B cell (primary cell): ENCODE results near the gene PRDX2. TPM values are rescaled to one million over a fixed set of nuclear protein-coding genes. Genes with fewer than 3 reads are reported as not detected.

Experiments
- ATAC-seq: fragments of 200-7000 bp; cut with Tn5 transposase; one replicate; pipeline ENCODE4 v1.10.0; 2021; ENCODE audit warnings: low read depth, mild to moderate bottlenecking, moderate number of reproducible peaks, moderate library complexity
- CTCF ChIA-PET: fragments of 350-600 bp; sonication (Branson Sonifier 250); formaldehyde crosslinking; loops from one replicate; lab custom pipeline; 2021; ENCODE audit warnings: antibody characterized with exemption, inconsistent platforms; lab: Charles Lee
- POLR2A ChIA-PET: fragments of 350-600 bp; sonication (Branson Sonifier 250); formaldehyde crosslinking; loops from one replicate; lab custom pipeline; 2021; ENCODE audit warnings: antibody characterized with exemption; lab: Charles Lee
- DNase-seq: peaks from one replicate; pipeline ENCODE4 v3.0.0; 2013
- H2AFZ ChIP-seq: 2 replicates; pipeline ENCODE4 v1.6.1; 2012; ENCODE audit warnings: mild to moderate bottlenecking, low read depth, low read length; ENCODE audit not compliant: insufficient read depth, poor library complexity, severe bottlenecking
- H3K27ac ChIP-seq, 2 donors: 1 replicate in 1 of 2; 2 replicates in 1 of 2; pipeline ENCODE4 v1.5.1; 2012 to 2013; ENCODE audit warnings: low read length in 2 of 2, mild to moderate bottlenecking in 2 of 2, moderate library complexity in 1 of 2
- H3K27me3 ChIP-seq, 4 experiments: fragments of 200-600 bp in 1 of 4; sonication (generic) in 1 of 4; replicated peaks in 1 of 4; 1 replicate in 2 of 4; 2 replicates in 2 of 4; pipeline versions ENCODE4 v1.6.1 to v1.7.0; 2013 to 2016; ENCODE audit warnings: low read length in 3 of 4, mild to moderate bottlenecking in 2 of 4, mixed read lengths in 1 of 4, moderate library complexity in 1 of 4; ENCODE audit not compliant: insufficient read depth in 4 of 4, control insufficient read depth in 3 of 4; ENCODE audit errors: control extremely low read depth in 1 of 4
- H3K36me3 ChIP-seq, 2 experiments: replicated peaks in 1 of 2; 1 replicate in 1 of 2; 2 replicates in 1 of 2; pipeline versions ENCODE4 v1.6.1 to v1.7.1; 2013; ENCODE audit warnings: low read length in 1 of 2; ENCODE audit not compliant: insufficient read depth in 2 of 2, control insufficient read depth in 1 of 2; ENCODE audit errors: control extremely low read depth in 1 of 2, extremely low read depth in 1 of 2
- H3K4me1 ChIP-seq, 2 donors: fragments of 200-600 bp in 1 of 2; sonication (generic) in 1 of 2; 1 replicate in 1 of 2; 2 replicates in 1 of 2; pipeline versions ENCODE4 v1.5.1 to v1.6.1; 2013 to 2017; ENCODE audit warnings: low read length in 2 of 2; ENCODE audit not compliant: control insufficient read depth in 2 of 2, insufficient read depth in 2 of 2
- H3K4me2 ChIP-seq: replicated peaks from 2 replicates; pipeline ENCODE3; 2012; ENCODE audit warnings: mild to moderate bottlenecking, low read depth, low read length; ENCODE audit not compliant: poor library complexity, severe bottlenecking
- H3K4me3 ChIP-seq, 5 experiments: fragments of 200-600 bp in 1 of 5; sonication (generic) in 1 of 5; 1 replicate in 3 of 5; 2 replicates in 2 of 5; pipeline versions ENCODE4 v1.5.1 to v1.7.0; 2011 to 2016; ENCODE audit warnings: low read length in 4 of 5, mild to moderate bottlenecking in 4 of 5, low read depth in 2 of 5, control low read depth in 1 of 5, moderate library complexity in 1 of 5; ENCODE audit not compliant: insufficient read depth in 1 of 5; ENCODE audit errors: control extremely low read depth in 1 of 5, extremely low read depth in 1 of 5
- H3K79me2 ChIP-seq: fragments of 200-600 bp; sonication (generic); one replicate; pipeline ENCODE4 v1.6.0; 2016; ENCODE audit warnings: low read length; ENCODE audit not compliant: control insufficient read depth, insufficient read depth
- H3K9ac ChIP-seq: fragments of 200-600 bp; sonication (generic); 2 replicates; pipeline ENCODE4 v1.6.1; 2017; ENCODE audit warnings: mild to moderate bottlenecking, low read length, moderate library complexity
- H3K9me3 ChIP-seq, 3 donors: one replicate each; pipeline versions ENCODE4 v1.6.1 to v1.7.1; 2013; ENCODE audit warnings: low read length in 2 of 3; ENCODE audit not compliant: control insufficient read depth in 2 of 3, insufficient read depth in 1 of 3; ENCODE audit errors: control extremely low read depth in 1 of 3
- H4K20me1 ChIP-seq: 2 replicates; pipeline ENCODE4 v1.6.0; 2012; ENCODE audit warnings: mild to moderate bottlenecking, low read length; ENCODE audit not compliant: insufficient read depth, control insufficient read depth, poor library complexity, severe bottlenecking
- H3K27ac Mint-ChIP-seq: one replicate; pipeline ENCODE4 v1.8.0; 2021; ENCODE audit warnings: mixed read lengths
- H3K27me3 Mint-ChIP-seq: one replicate; pipeline ENCODE4 v1.8.0; 2021; ENCODE audit warnings: mixed read lengths
- H3K4me1 Mint-ChIP-seq: one replicate; pipeline ENCODE4 v1.8.0; 2021; ENCODE audit warnings: mixed read lengths
- H3K4me3 Mint-ChIP-seq: one replicate; pipeline ENCODE4 v1.8.0; 2021; ENCODE audit warnings: mixed read lengths
- H3K9me3 Mint-ChIP-seq: one replicate; pipeline ENCODE4 v1.8.0; 2022; ENCODE audit warnings: mixed read lengths; ENCODE audit not compliant: insufficient read depth
- EZH2 ChIP-seq: IDR thresholded peaks from 2 replicates; pipeline ENCODE4 v1.6.1; 2012; ENCODE audit warnings: borderline replicate concordance, low read depth, mild to moderate bottlenecking, moderate library complexity, low read length; ENCODE audit not compliant: insufficient read depth, poor library complexity, severe bottlenecking
- WGBS: methylation state at CpG from one replicate; pipeline ENCODE4 v1.1.5; 2013; ENCODE audit warnings: missing lambda C conversion rate; ENCODE audit not compliant: insufficient coverage; 5-methylcytosine and 5-hydroxymethylcytosine counted together
- intact Hi-C: fragments of 100-400 bp; cut with micrococcal nuclease; formaldehyde crosslinking; loops from one replicate; pipeline ENCODE4 v1.10.0; 2022
- polyA plus RNA-seq: library from polyadenylated mRNA; depleted of rRNA; stranded (reverse); fragments of >200 nt; gene quantifications from 2 replicates; pipeline ENCODE4 v1.2.3, GENCODE V29; 2012
- total RNA-seq, 2 donors: library from RNA; stranded (reverse); fragments of 120-200 nt in 1 of 2; gene quantifications; 1 replicate in 1 of 2; 2 replicates in 1 of 2; pipeline versions ENCODE4 v1.2.3 to v1.2.4, GENCODE V29; 2013 to 2022
- TF ChIP-seq, protein P1 (sequence below): fragments of 200-600 bp; IDR thresholded peaks from one replicate; pipeline ENCODE4 v1.8.0; 2022; ENCODE audit warnings: antibody characterized with exemption, mild to moderate bottlenecking

PRDX2 gene
- total and polyA plus RNA-seq, 2 donors (not counting 1 experiment from before 2014, with no cell fraction given): 45.5 to 66.1 TPM

DNA sequence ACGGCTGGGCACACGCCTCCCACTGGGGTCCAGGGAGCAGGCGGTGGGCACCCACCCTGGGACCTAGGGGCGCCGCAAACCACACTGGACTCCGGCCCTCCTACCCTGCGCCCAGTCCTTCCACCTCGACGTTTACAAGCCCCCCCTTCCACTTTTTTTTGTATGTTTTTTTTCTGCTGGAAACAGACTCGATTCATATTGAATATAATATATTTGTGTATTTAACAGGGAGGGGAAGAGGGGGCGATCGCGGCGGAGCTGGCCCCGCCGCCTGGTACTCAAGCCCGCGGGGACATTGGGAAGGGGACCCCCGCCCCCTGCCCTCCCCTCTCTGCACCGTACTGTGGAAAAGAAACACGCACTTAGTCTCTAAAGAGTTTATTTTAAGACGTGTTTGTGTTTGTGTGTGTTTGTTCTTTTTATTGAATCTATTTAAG, 8.7 kb downstream of the PRDX2 start:
- DNase-seq: no peak
- H3K27me3 Mint-ChIP-seq: no peaks in the 10 kb centered on the region
- H3K36me3 ChIP-seq: peaks cover 0 to 4% of the 10 kb centered on the region in 2 experiments
- intact Hi-C loops: loop anchor here (5.0 kb wide), 3 partner anchors 61 to 1044 kb away; partner anchors contain the start of genes TRIR, ZNF490 and ZNF791
- peaks cover 45% of the 10 kb centered on the region for H3K4me1 Mint-ChIP-seq
- H3K9me3 Mint-ChIP-seq: no peaks in the 10 kb centered on the region
- no peaks in the 10 kb centered on the region for H3K27me3 ChIP-seq
- TF ChIP-seq EZH2: no peak
- TF ChIP-seq, protein P1, sequence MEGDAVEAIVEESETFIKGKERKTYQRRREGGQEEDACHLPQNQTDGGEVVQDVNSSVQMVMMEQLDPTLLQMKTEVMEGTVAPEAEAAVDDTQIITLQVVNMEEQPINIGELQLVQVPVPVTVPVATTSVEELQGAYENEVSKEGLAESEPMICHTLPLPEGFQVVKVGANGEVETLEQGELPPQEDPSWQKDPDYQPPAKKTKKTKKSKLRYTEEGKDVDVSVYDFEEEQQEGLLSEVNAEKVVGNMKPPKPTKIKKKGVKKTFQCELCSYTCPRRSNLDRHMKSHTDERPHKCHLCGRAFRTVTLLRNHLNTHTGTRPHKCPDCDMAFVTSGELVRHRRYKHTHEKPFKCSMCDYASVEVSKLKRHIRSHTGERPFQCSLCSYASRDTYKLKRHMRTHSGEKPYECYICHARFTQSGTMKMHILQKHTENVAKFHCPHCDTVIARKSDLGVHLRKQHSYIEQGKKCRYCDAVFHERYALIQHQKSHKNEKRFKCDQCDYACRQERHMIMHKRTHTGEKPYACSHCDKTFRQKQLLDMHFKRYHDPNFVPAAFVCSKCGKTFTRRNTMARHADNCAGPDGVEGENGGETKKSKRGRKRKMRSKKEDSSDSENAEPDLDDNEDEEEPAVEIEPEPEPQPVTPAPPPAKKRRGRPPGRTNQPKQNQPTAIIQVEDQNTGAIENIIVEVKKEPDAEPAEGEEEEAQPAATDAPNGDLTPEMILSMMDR: no peak
- H4K20me1 ChIP-seq: peaks cover 19% of the 10 kb centered on the region
- ATAC-seq: no peak
- no peaks in the 10 kb centered on the region for H3K9me3 ChIP-seq
- H3K4me1 ChIP-seq: peaks cover 36 to 51% of the 10 kb centered on the region in 2 donors
- H3K79me2 ChIP-seq: peaks cover 25% of the 10 kb centered on the region
- peak overlapping the region; percentile 86 to 99 (median 97) for H3K4me3 ChIP-seq
- 0% methylated on average over 3 of the region's 22 CpGs for WGBS
- H3K9ac ChIP-seq: peak overlapping the region; percentile 86
- H2AFZ ChIP-seq: no peak overlapping the region
- H3K27ac ChIP-seq: peak overlapping the region; percentile 95 to 97
- H3K4me3 Mint-ChIP-seq: peak overlapping the region; percentile 97
- ChIA-PET POLR2A (interaction anchor here (0.7 to 6.8 kb wide), 16 partner anchors 10 to 374 kb away, joined by 3 to 233 read pairs (median 6); partner anchors contain the start of genes DHPS, GCDH, GET3 and HOOK2), CTCF (interaction anchor here (1.0 to 17.9 kb wide), 4 partner anchors 14 to 70 kb away, joined by 3 to 1147 read pairs (median 8); partner anchors contain the start of genes HOOK2 and RNASEH2A)
- H3K4me2 ChIP-seq: peak overlapping the region; percentile 91
- H3K27ac Mint-ChIP-seq: peak overlapping the region; percentile 99
